DOHH2 (cell line): ENCODE data around the gene SMIM3.

Experiments used
- EZH2phosphoT487 ChIP-seq: fragments of 200-600 bp; sonication (generic); IDR thresholded peaks from 2 replicates; pipeline ENCODE4 v1.6.1; 2017; ENCODE audit warnings: borderline replicate concordance, mild to moderate bottlenecking, antibody characterized with exemption, low read length, moderate library complexity, mixed read lengths
- TF ChIP-seq, protein P1 (sequence below): fragments of 200-600 bp; sonication (generic); IDR thresholded peaks from one replicate; pipeline ENCODE4 v1.5.1; 2014; ENCODE audit warnings: antibody characterized with exemption, mild to moderate bottlenecking, low read depth, low read length; ENCODE audit not compliant: poor library complexity, severe bottlenecking

DNA sequence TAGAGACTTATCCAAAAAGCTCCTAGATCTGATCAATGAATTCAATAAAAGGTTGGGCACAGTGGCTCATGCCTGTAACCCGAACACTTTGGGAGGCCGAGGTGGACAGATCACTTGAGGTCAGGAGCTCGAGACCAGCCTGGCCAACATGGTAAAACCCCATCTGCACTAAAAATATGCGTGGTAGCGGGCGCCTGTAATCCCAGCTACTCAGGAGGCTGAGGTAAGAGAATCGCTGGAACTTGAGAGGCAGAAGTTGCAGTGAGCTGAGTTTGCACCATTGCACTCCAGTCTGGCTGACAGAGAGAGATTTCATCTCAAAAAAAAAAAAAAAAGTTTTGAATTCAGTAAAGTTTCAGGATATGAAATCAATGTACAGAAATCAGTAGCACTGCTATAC is 39.7 kb upstream of the SMIM3 start:
- TF ChIP-seq, protein P1, sequence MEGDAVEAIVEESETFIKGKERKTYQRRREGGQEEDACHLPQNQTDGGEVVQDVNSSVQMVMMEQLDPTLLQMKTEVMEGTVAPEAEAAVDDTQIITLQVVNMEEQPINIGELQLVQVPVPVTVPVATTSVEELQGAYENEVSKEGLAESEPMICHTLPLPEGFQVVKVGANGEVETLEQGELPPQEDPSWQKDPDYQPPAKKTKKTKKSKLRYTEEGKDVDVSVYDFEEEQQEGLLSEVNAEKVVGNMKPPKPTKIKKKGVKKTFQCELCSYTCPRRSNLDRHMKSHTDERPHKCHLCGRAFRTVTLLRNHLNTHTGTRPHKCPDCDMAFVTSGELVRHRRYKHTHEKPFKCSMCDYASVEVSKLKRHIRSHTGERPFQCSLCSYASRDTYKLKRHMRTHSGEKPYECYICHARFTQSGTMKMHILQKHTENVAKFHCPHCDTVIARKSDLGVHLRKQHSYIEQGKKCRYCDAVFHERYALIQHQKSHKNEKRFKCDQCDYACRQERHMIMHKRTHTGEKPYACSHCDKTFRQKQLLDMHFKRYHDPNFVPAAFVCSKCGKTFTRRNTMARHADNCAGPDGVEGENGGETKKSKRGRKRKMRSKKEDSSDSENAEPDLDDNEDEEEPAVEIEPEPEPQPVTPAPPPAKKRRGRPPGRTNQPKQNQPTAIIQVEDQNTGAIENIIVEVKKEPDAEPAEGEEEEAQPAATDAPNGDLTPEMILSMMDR = no peak
- no peak for TF ChIP-seq EZH2phosphoT487
